ENCODE data around the gene GAA. TPM values are rescaled to one million over a fixed set of nuclear protein-coding genes. Genes with fewer than 3 reads are reported as not detected.

GAA gene
- total RNA-seq, 2 experiments from 2014 or later: 22.2 to 22.4 TPM

DNA sequence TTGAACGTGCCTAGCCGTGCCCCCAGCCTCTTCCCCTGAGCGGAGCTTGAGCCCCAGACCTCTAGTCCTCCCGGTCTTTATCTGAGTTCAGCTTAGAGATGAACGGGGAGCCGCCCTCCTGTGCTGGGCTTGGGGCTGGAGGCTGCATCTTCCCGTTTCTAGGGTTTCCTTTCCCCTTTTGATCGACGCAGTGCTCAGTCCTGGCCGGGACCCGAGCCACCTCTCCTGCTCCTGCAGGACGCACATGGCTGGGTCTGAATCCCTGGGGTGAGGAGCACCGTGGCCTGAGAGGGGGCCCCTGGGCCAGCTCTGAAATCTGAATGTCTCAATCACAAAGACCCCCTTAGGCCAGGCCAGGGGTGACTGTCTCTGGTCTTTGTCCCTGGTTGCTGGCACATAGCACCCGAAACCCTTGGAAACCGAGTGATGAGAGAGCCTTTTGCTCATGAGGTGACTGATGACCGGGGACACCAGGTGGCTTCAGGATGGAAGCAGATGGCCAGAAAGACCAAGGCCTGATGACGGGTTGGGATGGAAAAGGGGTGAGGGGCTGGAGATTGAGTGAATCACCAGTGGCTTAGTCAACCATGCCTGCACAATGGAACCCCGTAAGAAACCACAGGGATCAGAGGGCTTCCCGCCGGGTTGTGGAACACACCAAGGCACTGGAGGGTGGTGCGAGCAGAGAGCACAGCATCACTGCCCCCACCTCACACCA is 724 bp downstream of the GAA start:
- ChIA-PET CTCF (interaction anchor here (0.6 to 2.8 kb wide), 17 partner anchors 10 to 394 kb away, joined by 3 to 23 read pairs (median 4); no protein-coding TSS in a partner anchor), POLR2A (interaction anchor here (0.7 to 1.4 kb wide), 11 partner anchors 14 to 352 kb away, joined by 3 to 13 read pairs (median 3); no protein-coding TSS in a partner anchor)
- intact Hi-C loops (cut with DNase I, micrococcal nuclease): loop anchor here (1.0 to 10.0 kb wide), 8 partner anchors 45 to 1993 kb away; partner anchors contain the start of genes EIF4A3 (in 2 of the 2), CCDC40 (in 1 of the 2), FASN (in 1 of the 2) and RNF213 (in 1 of the 2)
- Mint-ChIP-seq H3K9me3 (no peaks in the 10 kb centered on the region), H3K4me1 (ENCODE audit: low read depth) (peaks cover 35% of the 10 kb centered on the region), H3K36me3 (ENCODE audit: low read depth) (peaks cover 5% of the 10 kb centered on the region), H3K4me3 (peak overlapping the region; percentile 93), H3K27me3 (no peaks in the 10 kb centered on the region), H3K27ac (peak overlapping the region; percentile 84)
- DNase-seq (peak in 3 of 14 experiments; percentile 7 to 41 (median 7)), ATAC-seq (ENCODE audit: poor library complexity) (peak; percentile 21)
- Histone ChIP-seq H3K4me3 (ENCODE audit: low read length) (peak overlapping the region; percentile 99), H3K9me3 (ENCODE audit: control insufficient read depth in 1 of 2, insufficient read depth in 1 of 2, low read length in 2 of 2) (no peaks in the 10 kb centered on the region), H3K4me1 (ENCODE audit: insufficient read depth, low read length) (peaks cover 29% of the 10 kb centered on the region), H3K36me3 (ENCODE audit: insufficient read depth, low read length) (no peaks in the 10 kb centered on the region), H3K27me3 (ENCODE audit: control insufficient read depth in 1 of 2, insufficient read depth in 2 of 2, low read length in 2 of 2) (no peaks in the 10 kb centered on the region), H3K27ac (ENCODE audit: low read depth in 1 of 2, low read length in 2 of 2) (peak overlapping the region in 1 of 2 donors; percentile 46)
- TF ChIP-seq, protein P1, sequence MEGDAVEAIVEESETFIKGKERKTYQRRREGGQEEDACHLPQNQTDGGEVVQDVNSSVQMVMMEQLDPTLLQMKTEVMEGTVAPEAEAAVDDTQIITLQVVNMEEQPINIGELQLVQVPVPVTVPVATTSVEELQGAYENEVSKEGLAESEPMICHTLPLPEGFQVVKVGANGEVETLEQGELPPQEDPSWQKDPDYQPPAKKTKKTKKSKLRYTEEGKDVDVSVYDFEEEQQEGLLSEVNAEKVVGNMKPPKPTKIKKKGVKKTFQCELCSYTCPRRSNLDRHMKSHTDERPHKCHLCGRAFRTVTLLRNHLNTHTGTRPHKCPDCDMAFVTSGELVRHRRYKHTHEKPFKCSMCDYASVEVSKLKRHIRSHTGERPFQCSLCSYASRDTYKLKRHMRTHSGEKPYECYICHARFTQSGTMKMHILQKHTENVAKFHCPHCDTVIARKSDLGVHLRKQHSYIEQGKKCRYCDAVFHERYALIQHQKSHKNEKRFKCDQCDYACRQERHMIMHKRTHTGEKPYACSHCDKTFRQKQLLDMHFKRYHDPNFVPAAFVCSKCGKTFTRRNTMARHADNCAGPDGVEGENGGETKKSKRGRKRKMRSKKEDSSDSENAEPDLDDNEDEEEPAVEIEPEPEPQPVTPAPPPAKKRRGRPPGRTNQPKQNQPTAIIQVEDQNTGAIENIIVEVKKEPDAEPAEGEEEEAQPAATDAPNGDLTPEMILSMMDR (IDR thresholded peaks at IDR 0.05): no peak

DNA sequence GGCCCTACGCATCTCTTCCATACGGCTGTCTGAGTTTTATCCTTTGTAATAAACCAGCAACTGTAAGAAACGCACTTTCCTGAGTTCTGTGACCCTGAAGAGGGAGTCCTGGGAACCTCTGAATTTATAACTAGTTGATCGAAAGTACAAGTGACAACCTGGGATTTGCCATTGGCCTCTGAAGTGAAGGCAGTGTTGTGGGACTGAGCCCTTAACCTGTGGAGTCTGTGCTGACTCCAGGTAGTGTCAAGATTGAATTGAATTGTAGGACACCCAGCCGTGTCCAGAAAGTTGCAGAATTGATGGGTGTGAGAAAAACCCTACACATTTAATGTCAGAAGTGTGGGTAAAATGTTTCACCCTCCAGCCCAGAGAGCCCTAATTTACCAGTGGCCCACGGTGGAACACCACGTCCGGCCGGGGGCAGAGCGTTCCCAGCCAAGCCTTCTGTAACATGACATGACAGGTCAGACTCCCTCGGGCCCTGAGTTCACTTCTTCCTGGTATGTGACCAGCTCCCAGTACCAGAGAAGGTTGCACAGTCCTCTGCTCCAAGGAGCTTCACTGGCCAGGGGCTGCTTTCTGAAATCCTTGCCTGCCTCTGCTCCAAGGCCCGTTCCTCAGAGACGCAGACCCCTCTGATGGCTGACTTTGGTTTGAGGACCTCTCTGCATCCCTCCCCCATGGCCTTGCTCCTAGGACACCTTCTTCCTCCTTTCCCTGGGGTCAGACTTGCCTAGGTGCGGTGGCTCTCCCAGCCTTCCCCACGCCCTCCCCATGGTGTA is 1.5 kb downstream of the GAA start:
- CTCF ChIA-PET: no interaction called here
- no peaks in the 10 kb centered on the region for H3K27me3 Mint-ChIP-seq

More for the DNA sequence above, 1.5 kb downstream of the GAA start:
- intact Hi-C loops (cut with DNase I, micrococcal nuclease): loop anchor here (5.0 to 10.0 kb wide), 6 partner anchors 44 to 1992 kb away; partner anchors contain the start of genes CCDC40 (in 1 of the 2), EIF4A3 (in 1 of the 2), FASN (in 1 of the 2) and RPTOR (in 1 of the 2)
- Mint-ChIP-seq H3K4me3 (peak overlapping the region; percentile 93), H3K4me1 (ENCODE audit: low read depth) (peaks cover 35% of the 10 kb centered on the region), H3K36me3 (ENCODE audit: low read depth) (peaks cover 5% of the 10 kb centered on the region), H3K9me3 (no peaks in the 10 kb centered on the region), H3K27ac (peak overlapping the region; percentile 84)
- TF ChIP-seq, protein P1 (IDR thresholded peaks at IDR 0.05): no peak
- H3K36me3 ChIP-seq (ENCODE audit: insufficient read depth, low read length): no peaks in the 10 kb centered on the region
- peaks cover 29% of the 10 kb centered on the region for H3K4me1 ChIP-seq (ENCODE audit: insufficient read depth, low read length)
- POLR2A ChIA-PET: no interaction called here
- H3K27ac ChIP-seq (ENCODE audit: low read depth in 1 of 2, low read length in 2 of 2): no peak overlapping the region
- no peak for ATAC-seq (ENCODE audit: poor library complexity)
- H3K9me3 ChIP-seq (ENCODE audit: control insufficient read depth in 1 of 2, insufficient read depth in 1 of 2, low read length in 2 of 2): no peaks in the 10 kb centered on the region
- no peak overlapping the region for H3K4me3 ChIP-seq (ENCODE audit: low read length)
- DNase-seq: peak in 1 of 14 experiments; percentile 18
- H3K27me3 ChIP-seq (ENCODE audit: control insufficient read depth in 1 of 2, insufficient read depth in 2 of 2, low read length in 2 of 2): no peaks in the 10 kb centered on the region

Measured in CD4-positive, alpha-beta T cell (primary cell).